ENCODE data around the gene P2RX2.

The P2RX2 gene

GRCh38 chr12:132638541-132639408 lies 20.2 kb downstream of the P2RX2 start:
- no peak for DNase-seq (ENCODE audit: low spot score)

- no peak for DNase-seq (ENCODE audit: low spot score)
Measured at GRCh38 chr12:132639956-132640520, 21.5 kb downstream of the P2RX2 start.

- DNase-seq (ENCODE audit: low spot score), result no peak
Measured at GRCh38 chr12:132640936-132641335, 22.4 kb downstream of the P2RX2 start.

- DNase-seq (ENCODE audit: low spot score), result no peak
Measured at GRCh38 chr12:132641811-132642650, 23.5 kb downstream of the P2RX2 start.

- no peak for DNase-seq (ENCODE audit: low spot score)
Measured at GRCh38 chr12:132642846-132643835, 24.6 kb downstream of the P2RX2 start.

- DNase-seq (ENCODE audit: low spot score), result no peak
Measured at GRCh38 chr12:132646850-132647249, 28.3 kb downstream of the P2RX2 start.

- DNase-seq (ENCODE audit: low spot score), result no peak
Measured at GRCh38 chr12:132647858-132648257, 29.3 kb downstream of the P2RX2 start.

GRCh38 chr12:132648616-132649225 lies 30.1 kb downstream of the P2RX2 start:
- no peak for DNase-seq (ENCODE audit: low spot score)

GRCh38 chr12:132649226-132649945 lies 30.8 kb downstream of the P2RX2 start:
- no peak for DNase-seq (ENCODE audit: low spot score)

GRCh38 chr12:132651444-132652100 lies 33.0 kb downstream of the P2RX2 start:
- no peak for DNase-seq (ENCODE audit: low spot score)

- no peak for DNase-seq (ENCODE audit: low spot score)
Measured at GRCh38 chr12:132653567-132654290, 35.2 kb downstream of the P2RX2 start.

GRCh38 chr12:132657004-132657727 lies 38.6 kb downstream of the P2RX2 start:
- no peak for DNase-seq (ENCODE audit: low spot score)

GRCh38 chr12:132658149-132658894 lies 39.7 kb downstream of the P2RX2 start:
- DNase-seq (ENCODE audit: low spot score), result no peak

- no peak for DNase-seq (ENCODE audit: low spot score)
Measured at GRCh38 chr12:132659146-132659545, 40.6 kb downstream of the P2RX2 start.

GRCh38 chr12:132660052-132660451 lies 41.5 kb downstream of the P2RX2 start:
- no peak for DNase-seq (ENCODE audit: low spot score)

GRCh38 chr12:132660996-132661395 lies 42.4 kb downstream of the P2RX2 start:
- DNase-seq (ENCODE audit: low spot score), result no peak

GRCh38 chr12:132661972-132662371 lies 43.4 kb downstream of the P2RX2 start:
- no peak for DNase-seq (ENCODE audit: low spot score)
